GM12873 (cell line): ENCODE results near the gene TNP2.

Source experiments
- TF ChIP-seq, protein P1 (sequence below): IDR thresholded peaks from 2 replicates; pipeline ENCODE4 v1.5.1; 2012; ENCODE audit warnings: low read depth, mild to moderate bottlenecking, moderate library complexity, low read length, control low read depth; ENCODE audit not compliant: insufficient read depth; ENCODE audit errors: missing control alignments

TNP2 gene

DNA sequence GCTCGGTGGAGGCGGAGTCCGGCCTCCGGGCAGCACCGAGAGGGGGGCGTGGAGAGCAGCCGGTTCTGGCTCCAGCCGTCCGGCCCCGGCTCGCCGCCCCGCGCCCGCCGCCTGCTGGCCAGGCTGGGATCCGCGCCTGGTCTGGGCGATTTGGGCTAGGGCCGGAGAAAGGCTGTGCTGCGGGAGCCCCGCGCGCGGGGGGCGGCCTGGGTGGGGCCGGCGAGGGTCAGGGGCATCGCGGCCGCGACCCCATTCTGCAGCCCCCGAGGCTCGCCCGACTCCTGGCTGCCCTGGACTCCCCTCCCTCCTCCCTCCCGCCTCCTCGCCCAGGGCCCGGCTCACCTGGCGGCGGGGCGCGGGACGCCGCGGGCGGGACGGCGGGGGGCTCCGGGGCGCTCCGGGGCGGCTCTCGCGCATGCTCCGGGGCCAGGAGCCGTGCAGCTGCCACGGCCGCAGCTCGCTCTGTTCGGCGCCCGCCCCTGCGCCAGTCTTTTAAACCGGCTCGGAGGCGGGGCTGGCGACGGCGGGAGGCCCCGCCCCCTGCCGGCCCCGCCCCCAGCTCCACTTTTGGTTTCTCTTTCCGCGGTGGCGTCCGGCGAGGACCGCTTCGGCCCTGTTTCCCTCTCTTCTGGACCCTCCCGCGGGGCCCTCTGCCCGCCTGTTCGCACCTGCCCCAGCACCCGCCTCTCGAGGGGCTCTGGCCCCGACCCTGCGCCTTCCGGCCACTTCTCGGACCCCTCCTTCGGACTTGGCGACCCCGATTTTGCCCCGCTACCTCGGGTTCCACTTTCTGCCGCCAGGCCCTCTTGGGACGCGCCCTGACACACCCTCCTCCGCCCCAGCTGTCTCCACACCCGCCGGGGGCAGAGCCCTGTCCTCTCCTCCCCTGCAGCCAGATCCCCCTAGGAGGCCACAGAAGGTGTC lies 13.1 kb downstream of the TNP2 start, which contains the start of gene SOCS1:
Gene SOCS1, minus strand, starts transcription at position 468 of the 924 bp plus-strand sequence. CDS start 726 bp downstream, outside the sequence.
- TF ChIP-seq, protein P1, sequence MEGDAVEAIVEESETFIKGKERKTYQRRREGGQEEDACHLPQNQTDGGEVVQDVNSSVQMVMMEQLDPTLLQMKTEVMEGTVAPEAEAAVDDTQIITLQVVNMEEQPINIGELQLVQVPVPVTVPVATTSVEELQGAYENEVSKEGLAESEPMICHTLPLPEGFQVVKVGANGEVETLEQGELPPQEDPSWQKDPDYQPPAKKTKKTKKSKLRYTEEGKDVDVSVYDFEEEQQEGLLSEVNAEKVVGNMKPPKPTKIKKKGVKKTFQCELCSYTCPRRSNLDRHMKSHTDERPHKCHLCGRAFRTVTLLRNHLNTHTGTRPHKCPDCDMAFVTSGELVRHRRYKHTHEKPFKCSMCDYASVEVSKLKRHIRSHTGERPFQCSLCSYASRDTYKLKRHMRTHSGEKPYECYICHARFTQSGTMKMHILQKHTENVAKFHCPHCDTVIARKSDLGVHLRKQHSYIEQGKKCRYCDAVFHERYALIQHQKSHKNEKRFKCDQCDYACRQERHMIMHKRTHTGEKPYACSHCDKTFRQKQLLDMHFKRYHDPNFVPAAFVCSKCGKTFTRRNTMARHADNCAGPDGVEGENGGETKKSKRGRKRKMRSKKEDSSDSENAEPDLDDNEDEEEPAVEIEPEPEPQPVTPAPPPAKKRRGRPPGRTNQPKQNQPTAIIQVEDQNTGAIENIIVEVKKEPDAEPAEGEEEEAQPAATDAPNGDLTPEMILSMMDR, result peak; percentile 77

DNA sequence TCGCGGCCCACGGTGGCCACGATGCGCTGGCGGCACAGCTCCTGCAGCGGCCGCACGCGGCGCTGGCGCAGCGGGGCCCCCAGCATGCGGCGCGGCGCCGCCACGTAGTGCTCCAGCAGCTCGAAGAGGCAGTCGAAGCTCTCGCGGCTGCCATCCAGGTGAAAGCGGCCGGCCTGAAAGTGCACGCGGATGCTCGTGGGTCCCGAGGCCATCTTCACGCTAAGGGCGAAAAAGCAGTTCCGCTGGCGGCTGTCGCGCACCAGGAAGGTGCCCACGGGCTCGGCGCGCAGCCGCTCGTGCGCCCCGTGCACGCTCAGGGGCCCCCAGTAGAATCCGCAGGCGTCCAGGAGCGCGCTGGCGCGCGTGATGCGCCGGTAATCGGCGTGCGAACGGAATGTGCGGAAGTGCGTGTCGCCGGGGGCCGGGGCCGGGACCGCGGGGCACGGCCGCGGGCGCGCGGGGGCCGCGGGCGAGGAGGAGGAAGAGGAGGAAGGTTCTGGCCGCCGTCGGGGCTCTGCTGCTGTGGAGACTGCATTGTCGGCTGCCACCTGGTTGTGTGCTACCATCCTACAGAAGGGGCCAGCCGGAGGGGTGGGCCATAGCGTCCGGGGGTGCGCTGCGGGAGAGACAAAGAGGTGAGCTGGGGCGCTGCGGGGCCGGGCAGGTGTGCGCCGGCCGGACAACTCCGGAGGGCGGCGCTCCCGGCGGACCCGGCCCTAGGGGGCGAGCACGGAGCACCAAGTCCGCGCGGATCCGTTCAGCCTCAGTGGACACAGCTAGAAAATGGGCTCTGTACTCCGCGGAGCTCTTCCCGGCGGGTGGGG lies 14.0 kb downstream of the TNP2 start:
- TF ChIP-seq, protein P1, result peak; percentile 46

DNA sequence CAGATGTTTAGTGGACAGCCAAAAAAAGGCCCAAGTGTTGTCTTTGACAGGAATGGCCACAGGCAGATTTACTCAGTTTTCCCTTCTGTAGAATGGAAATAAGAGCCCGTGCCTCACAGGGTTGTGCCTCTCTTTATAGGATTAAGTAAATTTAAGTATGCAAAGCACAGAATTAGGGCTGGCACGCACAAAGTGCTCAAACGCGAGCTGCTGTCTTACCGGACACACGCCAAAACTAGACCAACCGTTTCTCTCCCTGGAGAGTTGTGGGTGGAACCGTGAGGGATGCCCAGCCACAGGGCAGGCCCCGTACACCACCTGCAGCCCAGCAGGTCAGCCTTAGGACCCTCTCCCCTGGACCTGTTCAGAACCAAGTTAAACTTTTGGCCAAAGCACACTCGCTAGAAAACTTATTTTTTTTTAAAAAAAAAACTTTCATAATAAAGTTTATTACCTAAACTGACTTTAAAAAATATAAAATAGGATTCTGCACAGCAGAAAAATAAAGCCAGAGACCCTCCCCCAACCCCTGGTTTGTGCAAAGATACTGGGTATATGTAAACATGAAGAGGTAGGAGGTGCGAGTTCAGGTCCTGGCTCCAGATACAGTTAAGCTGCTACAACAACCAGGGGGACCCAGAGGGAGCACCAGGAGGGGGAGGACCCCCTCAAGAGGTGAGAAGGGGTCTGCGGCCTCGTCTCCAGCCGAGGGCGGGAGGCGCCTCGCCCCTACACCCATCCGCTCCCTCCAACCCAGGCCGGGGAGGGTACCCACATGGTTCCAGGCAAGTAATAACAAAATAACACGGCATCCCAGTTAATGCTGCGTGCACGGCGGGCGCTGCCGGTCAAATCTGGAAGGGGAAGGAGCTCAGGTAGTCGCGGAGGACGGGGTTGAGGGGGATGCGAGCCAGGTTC lies 14.9 kb downstream of the TNP2 start:
- TF ChIP-seq, protein P1, result no peak

DNA sequence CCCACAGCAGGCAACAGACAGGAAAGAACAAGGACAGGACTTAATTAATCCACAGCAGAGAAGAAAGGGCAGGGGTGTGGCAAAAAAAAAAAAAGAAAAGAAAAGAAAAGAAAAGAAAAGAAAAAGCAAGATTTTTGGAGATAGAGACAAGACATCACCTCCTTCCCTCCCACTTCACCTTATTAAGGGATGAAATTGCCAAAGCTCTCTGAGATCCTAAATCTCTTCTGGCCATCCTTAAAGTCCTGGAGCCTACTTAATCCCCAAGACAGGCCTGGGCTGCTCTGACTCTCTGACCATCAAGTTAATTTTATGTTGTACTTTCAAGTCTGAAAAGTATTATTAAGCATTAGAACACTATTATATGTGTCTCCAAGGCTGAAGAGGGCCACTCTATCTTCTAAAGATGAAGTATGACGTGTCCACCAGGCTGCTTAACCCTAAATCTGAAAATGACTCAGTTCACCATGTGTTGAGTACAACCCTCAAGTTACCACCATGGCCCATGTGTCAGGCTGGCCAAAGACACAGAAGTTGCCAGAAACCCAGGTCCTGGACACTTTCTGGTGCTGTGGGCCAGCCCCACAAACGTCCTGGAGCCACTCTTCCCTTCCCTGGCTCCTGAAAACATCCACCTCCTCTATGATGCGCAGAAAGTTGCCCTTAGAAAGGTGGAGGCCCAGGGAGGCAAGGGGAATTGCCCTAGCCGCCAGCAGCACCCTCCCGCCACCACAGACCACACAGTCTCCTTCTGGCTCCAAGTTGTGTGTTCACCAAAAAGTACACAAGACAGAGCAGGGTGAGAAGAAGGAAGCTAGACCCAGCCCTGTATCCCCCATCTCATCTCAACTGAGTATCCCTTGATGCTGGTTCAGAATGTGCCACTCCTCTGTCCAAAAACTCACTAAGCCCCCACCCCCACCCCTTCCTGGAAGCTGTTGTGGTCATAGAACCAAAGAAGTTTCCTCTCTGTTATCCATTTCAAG lies 15.8 kb downstream of the TNP2 start:
- TF ChIP-seq, protein P1, result no peak

DNA sequence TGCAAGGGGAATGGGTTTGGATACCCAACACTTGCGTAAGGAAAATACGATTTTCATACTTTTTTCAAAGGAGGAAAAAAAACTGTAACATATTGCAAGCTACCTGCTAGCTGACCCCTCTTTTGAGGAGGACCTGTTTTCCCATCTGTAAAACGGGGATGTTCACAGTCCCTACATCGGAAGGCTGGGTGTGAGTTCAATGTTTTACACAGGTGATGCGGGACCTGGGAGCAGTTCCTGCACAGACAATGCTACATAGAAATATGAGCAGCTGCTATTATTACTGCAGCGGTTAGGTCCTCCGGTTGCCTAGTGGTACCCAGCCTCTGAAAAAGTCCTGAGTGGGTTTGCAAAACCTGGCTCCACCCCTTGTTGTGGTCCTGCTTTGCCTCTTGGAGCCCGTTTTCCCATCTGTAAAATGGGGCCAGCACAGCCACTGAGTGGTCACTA lies 16.6 kb downstream of the TNP2 start:
- TF ChIP-seq, protein P1, result no peak
